Prostate gland (tissue), 2 donors: ENCODE data around the gene GABRR1. TPM values are rescaled to one million over a fixed set of nuclear protein-coding genes. Genes with fewer than 3 reads are reported as not detected.
A peak's percentile ranks its signal among the peaks of the same experiment; 100 is the strongest.

Source experiments
- DNase-seq: peaks from one replicate; pipeline ENCODE4 v3.0.0-alpha.2; 2019; ENCODE audit warnings: low spot score
- H3K27ac ChIP-seq, 2 donors: fragments of 200-600 bp; sonication (generic); 2 replicates each; pipeline ENCODE4 v1.5.1; 2017 to 2019
- H3K27me3 ChIP-seq: fragments of 200-600 bp; sonication (generic); replicated peaks from 2 replicates; pipeline ENCODE4 v1.5.1; 2019; ENCODE audit not compliant: insufficient read depth
- H3K36me3 ChIP-seq, 2 donors: fragments of 200-600 bp; sonication (generic); 1 replicate in 1 of 2; 2 replicates in 1 of 2; pipeline versions ENCODE4 v1.5.1 to v1.8.1; 2017 to 2019
- H3K4me1 ChIP-seq: fragments of 200-600 bp; sonication (generic); replicated peaks from 2 replicates; pipeline ENCODE4 v1.5.1; 2019
- H3K4me3 ChIP-seq, 2 donors: fragments of 200-600 bp; sonication (generic); 2 replicates each; pipeline ENCODE4 v1.5.1; 2017 to 2019
- H3K9me3 ChIP-seq: fragments of 200-600 bp; sonication (generic); 2 replicates; pipeline ENCODE4 v1.5.1; 2017
- CTCF ChIP-seq, 4 experiments: fragments of 200-600 bp in 2 of 4; fragments of 450-650 bp in 2 of 4; sonication (generic) in 2 of 4; IDR thresholded peaks; 1 replicate in 3 of 4; 2 replicates in 1 of 4; pipeline ENCODE4 v1.5.1; 2016 to 2019; ENCODE audit warnings: antibody characterized with exemption in 4 of 4, mild to moderate bottlenecking in 2 of 4, moderate library complexity in 2 of 4
- POLR2A ChIP-seq: fragments of 450-650 bp; IDR thresholded peaks from one replicate; pipeline ENCODE4 v1.6.1; 2016; ENCODE audit warnings: antibody characterized with exemption, mild to moderate bottlenecking
- POLR2AphosphoS5 ChIP-seq: sonication (generic); formaldehyde crosslinking; IDR thresholded peaks from one replicate; pipeline ENCODE4 v1.6.1; 2017; ENCODE audit warnings: antibody characterized with exemption
- WGBS: methylation state at CpG from one replicate; pipeline ENCODE4 v1.1.5; 2018; 5-methylcytosine and 5-hydroxymethylcytosine counted together
- intact Hi-C: fragments of 100-400 bp; cut with DNase I; formaldehyde crosslinking; loops from one replicate; pipeline ENCODE4 v1.14.2; 2022
- total RNA-seq, 2 donors: library from RNA; depleted of rRNA; stranded (reverse); fragments of >200 nt; gene quantifications; one replicate each; pipeline ENCODE4 v1.1.0, GENCODE V29; 2016

GABRR1 gene
- total RNA-seq, 2 donors from 2014 or later, result 0.97 TPM; not detected in 1

GRCh38 chr6:89162047-89162371 is 55.1 kb downstream of the GABRR1 start:
- H3K27ac ChIP-seq, result peak overlapping the region; percentile 38 to 55
- H3K27me3 ChIP-seq, result no peaks in the 10 kb centered on the region
- H3K4me1 ChIP-seq, result no peaks in the 10 kb centered on the region
- no peaks in the 10 kb centered on the region for H3K36me3 ChIP-seq
- DNase-seq, result no peak
- intact Hi-C loops, result no loop called here
- H3K4me3 ChIP-seq, result no peak overlapping the region
- TF ChIP-seq POLR2A, result no peak
- peak; percentile 32 for TF ChIP-seq POLR2AphosphoS5
- TF ChIP-seq CTCF (IDR thresholded peaks at IDR 0.05), result no peak
- H3K9me3 ChIP-seq, result no peaks in the 10 kb centered on the region
- 47% methylated on average over 4 of the region's 4 CpGs for WGBS

GRCh38 chr6:89161326-89162046 is 55.7 kb downstream of the GABRR1 start:
- intact Hi-C loops, result no loop called here
- no peaks in the 10 kb centered on the region for H3K9me3 ChIP-seq
- H3K27ac ChIP-seq, result peak overlapping the region; percentile 38 to 55
- TF ChIP-seq CTCF (IDR thresholded peaks at IDR 0.05) (no peak), POLR2AphosphoS5 (no peak), POLR2A (no peak)
- no peak overlapping the region for H3K4me3 ChIP-seq
- no peaks in the 10 kb centered on the region for H3K36me3 ChIP-seq
- 60% methylated on average over 7 of the region's 7 CpGs for WGBS
- no peaks in the 10 kb centered on the region for H3K27me3 ChIP-seq
- no peak for DNase-seq
- no peaks in the 10 kb centered on the region for H3K4me1 ChIP-seq

GRCh38 chr6:89160331-89161092 is 56.6 kb downstream of the GABRR1 start:
- H3K27ac ChIP-seq, result peak overlapping the region in 1 of 2 donors; percentile 55

GRCh38 chr6:89154131-89154530 is 63.0 kb downstream of the GABRR1 start:
- H3K4me1 ChIP-seq, result peaks cover 2% of the 10 kb centered on the region
- no peak overlapping the region for H3K4me3 ChIP-seq
- H3K9me3 ChIP-seq, result no peaks in the 10 kb centered on the region
- DNase-seq, result no peak
- H3K36me3 ChIP-seq, result no peaks in the 10 kb centered on the region
- WGBS, result 89% methylated on average over 1 of the region's 1 CpG
- intact Hi-C loops, result no loop called here
- no peak for TF ChIP-seq CTCF (IDR thresholded peaks at IDR 0.05)
- TF ChIP-seq POLR2AphosphoS5, result no peak
- no peak for TF ChIP-seq POLR2A
- no peak overlapping the region for H3K27ac ChIP-seq
- H3K27me3 ChIP-seq, result no peaks in the 10 kb centered on the region

More at GRCh38 chr6:89160331-89161092, 56.6 kb downstream of the GABRR1 start:
- H3K4me3 ChIP-seq, result no peak overlapping the region
- intact Hi-C loops, result no loop called here
- no peaks in the 10 kb centered on the region for H3K36me3 ChIP-seq
- H3K9me3 ChIP-seq, result no peaks in the 10 kb centered on the region
- no peaks in the 10 kb centered on the region for H3K27me3 ChIP-seq
- DNase-seq, result no peak
- no peaks in the 10 kb centered on the region for H3K4me1 ChIP-seq
- no peak for TF ChIP-seq POLR2A
- no peak for TF ChIP-seq CTCF (IDR thresholded peaks at IDR 0.05)
- no peak for TF ChIP-seq POLR2AphosphoS5
- 92% methylated on average over 4 of the region's 4 CpGs for WGBS
